H1 (cell line): Measurements from ENCODE around the gene MECP2.

Experiments used
- CEBPB ChIP-seq: IDR thresholded peaks from 2 replicates; pipeline ENCODE4 v1.6.1; 2012; ENCODE audit warnings: low read depth, low read length
- CHD7 ChIP-seq: fragments of 300-600 bp; sonication (generic); IDR thresholded peaks from 2 replicates; pipeline ENCODE4 v1.7.1; 2012; ENCODE audit warnings: low read length, moderate library complexity, mild to moderate bottlenecking, inconsistent platforms; ENCODE audit not compliant: insufficient replicate concordance
- CTCF ChIP-seq, 3 experiments: IDR thresholded peaks; 1 replicate in 2 of 3; 2 replicates in 1 of 3; pipeline versions ENCODE4 v1.5.1 to v1.6.1; 2011; ENCODE audit warnings: low read length in 3 of 3, mild to moderate bottlenecking in 3 of 3, inconsistent platforms in 2 of 3, low read depth in 1 of 3, moderate library complexity in 1 of 3; ENCODE audit not compliant: insufficient read depth in 1 of 3; ENCODE audit errors: control extremely low read depth in 1 of 3
- EGR1 ChIP-seq: IDR thresholded peaks from 2 replicates; pipeline ENCODE4 v1.6.1; 2011; ENCODE audit warnings: low read depth, low read length, borderline replicate concordance
- HDAC2 ChIP-seq, 2 experiments: fragments of 300-600 bp in 1 of 2; sonication (generic) in 1 of 2; IDR thresholded peaks; 2 replicates each; pipeline ENCODE4 v1.6.1; 2011 to 2012; ENCODE audit warnings: low read depth in 2 of 2, low read length in 2 of 2, mild to moderate bottlenecking in 2 of 2, moderate library complexity in 2 of 2, borderline replicate concordance in 1 of 2, inconsistent platforms in 1 of 2
- JUN ChIP-seq: IDR thresholded peaks from 2 replicates; pipeline ENCODE4 v1.6.1; 2011; ENCODE audit warnings: low read depth, mild to moderate bottlenecking, improper control_type of control experiment, low read length
- POLR2A ChIP-seq, 2 experiments: IDR thresholded peaks; 1 replicate in 1 of 2; 2 replicates in 1 of 2; pipeline ENCODE4 v1.6.1; 2011; ENCODE audit warnings: low read depth in 2 of 2, low read length in 2 of 2, mild to moderate bottlenecking in 2 of 2; ENCODE audit errors: control extremely low read depth in 1 of 2
- RAD21 ChIP-seq, 2 experiments: IDR thresholded peaks in 1 of 2; conservative IDR thresholded peaks in 1 of 2; 2 replicates each; pipeline ENCODE4 v1.6.1; 2011; ENCODE audit warnings: low read depth in 2 of 2, low read length in 2 of 2, improper control_type of control experiment in 1 of 2, inconsistent platforms in 1 of 2, mild to moderate bottlenecking in 1 of 2, moderate library complexity in 1 of 2
- SIN3A ChIP-seq, 2 experiments: IDR thresholded peaks in 1 of 2; conservative IDR thresholded peaks in 1 of 2; 2 replicates each; pipeline ENCODE4 v1.6.1; 2011 to 2012; ENCODE audit warnings: low read length in 2 of 2, improper control_type of control experiment in 1 of 2, low read depth in 1 of 2, mild to moderate bottlenecking in 1 of 2
- YY1 ChIP-seq: IDR thresholded peaks from 2 replicates; pipeline ENCODE4 v1.6.1; 2011; ENCODE audit warnings: low read depth, mild to moderate bottlenecking, low read length

GRCh38 chrX:154013614-154014360 is 83.7 kb downstream of the MECP2 start:
- TF ChIP-seq SIN3A (conservative IDR thresholded peaks at IDR 0.05 in 1 of 2, IDR thresholded peaks at IDR 0.05 in 1 of 2; ENCODE audit: low read depth in 1 of 2, low read length in 2 of 2) (no peak), EGR1 (no peak), POLR2A (IDR thresholded peaks at IDR 0.05; ENCODE audit: control extremely low read depth in 1 of 2, low read depth in 2 of 2, low read length in 2 of 2) (no peak), HDAC2 (IDR thresholded peaks at IDR 0.05; ENCODE audit: borderline replicate concordance in 1 of 2, low read depth in 2 of 2, low read length in 2 of 2) (no peak), JUN (no peak), CTCF (IDR thresholded peaks at IDR 0.05; ENCODE audit: control extremely low read depth in 1 of 3, insufficient read depth in 1 of 3, low read depth in 1 of 3, low read length in 3 of 3) (peak in 2 of 3 experiments; percentile 62 to 63; a peak in 3 of 4 replicates), RAD21 (IDR thresholded peaks at IDR 0.05 in 1 of 2, conservative IDR thresholded peaks at IDR 0.05 in 1 of 2; ENCODE audit: low read depth in 2 of 2, low read length in 2 of 2) (peak; percentile 59 to 62), YY1 (no peak), CHD7 (no peak), CEBPB (no peak)
